ENCODE data around the gene GPC5.

GRCh38 chr13:92670096-92670495 lies 1271.7 kb downstream of the GPC5 start:
- TF ChIP-seq SIN3A (IDR thresholded peaks at IDR 0.05; ENCODE audit: borderline replicate concordance, insufficient read depth, low read depth, low read length): no peak
- no peak for TF ChIP-seq POLR2AphosphoS5 (IDR thresholded peaks at IDR 0.05; ENCODE audit: low read depth, low read length)
- TF ChIP-seq, protein P1, sequence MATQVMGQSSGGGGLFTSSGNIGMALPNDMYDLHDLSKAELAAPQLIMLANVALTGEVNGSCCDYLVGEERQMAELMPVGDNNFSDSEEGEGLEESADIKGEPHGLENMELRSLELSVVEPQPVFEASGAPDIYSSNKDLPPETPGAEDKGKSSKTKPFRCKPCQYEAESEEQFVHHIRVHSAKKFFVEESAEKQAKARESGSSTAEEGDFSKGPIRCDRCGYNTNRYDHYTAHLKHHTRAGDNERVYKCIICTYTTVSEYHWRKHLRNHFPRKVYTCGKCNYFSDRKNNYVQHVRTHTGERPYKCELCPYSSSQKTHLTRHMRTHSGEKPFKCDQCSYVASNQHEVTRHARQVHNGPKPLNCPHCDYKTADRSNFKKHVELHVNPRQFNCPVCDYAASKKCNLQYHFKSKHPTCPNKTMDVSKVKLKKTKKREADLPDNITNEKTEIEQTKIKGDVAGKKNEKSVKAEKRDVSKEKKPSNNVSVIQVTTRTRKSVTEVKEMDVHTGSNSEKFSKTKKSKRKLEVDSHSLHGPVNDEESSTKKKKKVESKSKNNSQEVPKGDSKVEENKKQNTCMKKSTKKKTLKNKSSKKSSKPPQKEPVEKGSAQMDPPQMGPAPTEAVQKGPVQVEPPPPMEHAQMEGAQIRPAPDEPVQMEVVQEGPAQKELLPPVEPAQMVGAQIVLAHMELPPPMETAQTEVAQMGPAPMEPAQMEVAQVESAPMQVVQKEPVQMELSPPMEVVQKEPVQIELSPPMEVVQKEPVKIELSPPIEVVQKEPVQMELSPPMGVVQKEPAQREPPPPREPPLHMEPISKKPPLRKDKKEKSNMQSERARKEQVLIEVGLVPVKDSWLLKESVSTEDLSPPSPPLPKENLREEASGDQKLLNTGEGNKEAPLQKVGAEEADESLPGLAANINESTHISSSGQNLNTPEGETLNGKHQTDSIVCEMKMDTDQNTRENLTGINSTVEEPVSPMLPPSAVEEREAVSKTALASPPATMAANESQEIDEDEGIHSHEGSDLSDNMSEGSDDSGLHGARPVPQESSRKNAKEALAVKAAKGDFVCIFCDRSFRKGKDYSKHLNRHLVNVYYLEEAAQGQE (IDR thresholded peaks at IDR 0.05; ENCODE audit: insufficient read depth in 1 of 2, low read depth in 2 of 2, low read length in 1 of 2): no peak
- TF ChIP-seq, protein P2, sequence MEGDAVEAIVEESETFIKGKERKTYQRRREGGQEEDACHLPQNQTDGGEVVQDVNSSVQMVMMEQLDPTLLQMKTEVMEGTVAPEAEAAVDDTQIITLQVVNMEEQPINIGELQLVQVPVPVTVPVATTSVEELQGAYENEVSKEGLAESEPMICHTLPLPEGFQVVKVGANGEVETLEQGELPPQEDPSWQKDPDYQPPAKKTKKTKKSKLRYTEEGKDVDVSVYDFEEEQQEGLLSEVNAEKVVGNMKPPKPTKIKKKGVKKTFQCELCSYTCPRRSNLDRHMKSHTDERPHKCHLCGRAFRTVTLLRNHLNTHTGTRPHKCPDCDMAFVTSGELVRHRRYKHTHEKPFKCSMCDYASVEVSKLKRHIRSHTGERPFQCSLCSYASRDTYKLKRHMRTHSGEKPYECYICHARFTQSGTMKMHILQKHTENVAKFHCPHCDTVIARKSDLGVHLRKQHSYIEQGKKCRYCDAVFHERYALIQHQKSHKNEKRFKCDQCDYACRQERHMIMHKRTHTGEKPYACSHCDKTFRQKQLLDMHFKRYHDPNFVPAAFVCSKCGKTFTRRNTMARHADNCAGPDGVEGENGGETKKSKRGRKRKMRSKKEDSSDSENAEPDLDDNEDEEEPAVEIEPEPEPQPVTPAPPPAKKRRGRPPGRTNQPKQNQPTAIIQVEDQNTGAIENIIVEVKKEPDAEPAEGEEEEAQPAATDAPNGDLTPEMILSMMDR (IDR thresholded peaks at IDR 0.05): no peak
- no peak for TF ChIP-seq TCF7L2 (IDR thresholded peaks at IDR 0.05; ENCODE audit: low read depth, low read length)
